ENCODE results near the gene DHRS9. TPM values are rescaled to one million over a fixed set of nuclear protein-coding genes. Genes with fewer than 3 reads are reported as not detected.
"Not testable (repeated sequence)": the region's sequence is repeated elsewhere in the genome, so short reads cannot be mapped to it uniquely, and the experiment has no call there.

The DHRS9 gene
- polyA plus RNA-seq, 1 donor, result 0.48 TPM

DNA sequence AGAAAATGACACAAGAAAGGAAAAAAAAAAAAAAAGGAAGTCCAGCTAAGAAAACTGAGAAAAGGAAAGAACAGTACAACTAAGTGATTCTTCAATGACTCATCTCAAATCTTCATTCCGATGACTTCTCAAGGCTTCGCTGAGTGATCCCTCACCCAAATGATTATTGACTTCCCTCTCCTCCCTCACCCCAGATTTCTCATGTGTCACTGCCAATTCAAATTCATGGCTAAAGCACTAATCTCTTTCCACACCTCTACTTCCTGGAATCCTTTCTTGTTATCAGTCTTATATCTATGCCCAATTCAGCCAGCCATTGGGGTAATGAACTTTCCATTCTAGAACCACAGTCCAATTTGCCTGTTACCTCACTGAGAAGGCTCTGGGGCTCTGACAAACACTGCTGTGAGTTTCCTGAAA, 31.0 kb upstream of the DHRS9 start:
- peaks cover 1% of the 10 kb centered on the region for H3K9me3 ChIP-seq (ENCODE audit: control insufficient read depth, low read depth, low read length)
- no peak for DNase-seq
- H3K4me3 ChIP-seq (ENCODE audit: low read length), result no peak overlapping the region
- no peaks in the 10 kb centered on the region for H3K36me3 ChIP-seq (ENCODE audit: control insufficient read depth, insufficient read depth, low read length)
- no peaks in the 10 kb centered on the region for H3K27me3 ChIP-seq (ENCODE audit: control insufficient read depth, insufficient read depth, low read length)
- WGBS (ENCODE audit: insufficient coverage, low lambda C conversion rate), result no CpG with 5 or more reads among the region's 2 CpGs
- H3K27ac ChIP-seq (ENCODE audit: low read length), result no peak overlapping the region
- H3K4me1 ChIP-seq (ENCODE audit: control insufficient read depth, insufficient read depth, low read length), result no peaks in the 10 kb centered on the region

DNA sequence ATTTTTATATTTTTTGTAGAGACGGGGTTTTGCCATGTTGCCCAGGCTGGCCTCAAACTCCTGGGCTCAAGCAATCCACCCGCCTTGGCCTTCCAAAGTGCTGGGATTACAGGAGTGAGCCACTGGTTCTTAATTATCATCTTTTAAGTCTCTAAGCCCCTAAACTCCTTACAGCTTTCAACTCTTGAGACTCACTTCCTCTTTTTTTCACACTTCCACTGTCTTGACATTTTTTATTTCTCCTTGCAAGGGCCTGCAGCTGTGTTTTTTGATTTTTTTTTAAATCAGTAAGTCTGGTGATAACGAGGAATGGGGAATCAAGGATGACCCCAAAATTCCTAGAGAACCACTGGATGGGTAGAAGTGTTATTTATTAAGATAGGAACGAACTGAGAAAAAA, 29.7 kb upstream of the DHRS9 start:
- no peaks in the 10 kb centered on the region for H3K4me1 ChIP-seq (ENCODE audit: control insufficient read depth, insufficient read depth, low read length)
- H3K9me3 ChIP-seq (ENCODE audit: control insufficient read depth, low read depth, low read length), result no peaks in the 10 kb centered on the region
- DNase-seq, result no peak
- H3K27me3 ChIP-seq (ENCODE audit: control insufficient read depth, insufficient read depth, low read length), result no peaks in the 10 kb centered on the region
- 84% methylated on average over 3 of the region's 4 CpGs for WGBS (ENCODE audit: insufficient coverage, low lambda C conversion rate)
- H3K4me3 ChIP-seq (ENCODE audit: low read length), result no peak overlapping the region
- no peak overlapping the region for H3K27ac ChIP-seq (ENCODE audit: low read length)
- H3K36me3 ChIP-seq (ENCODE audit: control insufficient read depth, insufficient read depth, low read length), result no peaks in the 10 kb centered on the region

DNA sequence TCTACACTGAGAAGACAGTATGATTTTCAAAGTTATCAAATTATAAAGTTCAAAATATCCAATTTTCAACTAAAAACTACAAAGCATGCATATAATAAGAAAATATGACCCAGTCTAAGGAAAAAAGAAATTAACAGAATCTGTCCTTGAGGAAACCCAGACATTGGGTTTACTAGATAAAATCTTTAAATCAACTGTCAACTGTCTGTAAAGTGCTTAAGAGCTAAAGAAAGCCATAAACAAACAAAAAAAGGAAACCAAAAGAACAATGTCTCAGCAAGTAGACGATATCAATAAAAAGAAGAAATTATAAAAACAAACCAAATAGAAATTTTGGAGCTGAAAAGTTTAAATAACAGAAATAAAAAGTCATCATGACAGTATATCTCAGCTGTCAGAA, 27.8 kb upstream of the DHRS9 start:
- Histone ChIP-seq H3K36me3 (ENCODE audit: control insufficient read depth, insufficient read depth, low read length) (no peaks in the 10 kb centered on the region), H3K27me3 (ENCODE audit: control insufficient read depth, insufficient read depth, low read length) (no peaks in the 10 kb centered on the region), H3K9me3 (ENCODE audit: control insufficient read depth, low read depth, low read length) (no peaks in the 10 kb centered on the region), H3K4me3 (ENCODE audit: low read length) (no peak overlapping the region), H3K27ac (ENCODE audit: low read length) (no peak overlapping the region), H3K4me1 (ENCODE audit: control insufficient read depth, insufficient read depth, low read length) (no peaks in the 10 kb centered on the region)
- WGBS (ENCODE audit: insufficient coverage, low lambda C conversion rate), result 86% methylated on average over 1 of the region's 1 CpG
- no peak for DNase-seq

DNA sequence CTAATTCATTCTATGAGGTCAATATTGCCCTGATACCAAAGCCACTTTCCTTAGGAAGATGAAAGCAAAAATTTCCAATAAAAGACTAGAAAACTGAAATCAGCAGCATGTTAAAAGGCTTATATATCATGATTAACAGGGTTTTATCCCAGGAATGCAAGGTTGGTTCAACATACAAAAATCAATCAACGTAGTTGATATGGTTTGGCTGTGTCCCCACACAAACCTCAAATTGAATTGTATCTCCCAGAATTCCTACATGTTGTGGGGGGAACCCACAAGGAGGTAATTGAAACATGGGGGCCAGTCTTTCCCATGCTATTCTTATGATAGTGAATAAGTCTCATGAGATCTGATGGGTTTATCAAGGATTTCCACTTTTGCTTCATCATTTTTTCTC, 26.5 kb upstream of the DHRS9 start:
- no peak overlapping the region for H3K4me3 ChIP-seq (ENCODE audit: low read length)
- no peaks in the 10 kb centered on the region for H3K9me3 ChIP-seq (ENCODE audit: control insufficient read depth, low read depth, low read length)
- no peaks in the 10 kb centered on the region for H3K27me3 ChIP-seq (ENCODE audit: control insufficient read depth, insufficient read depth, low read length)
- DNase-seq, result no peak
- no peaks in the 10 kb centered on the region for H3K36me3 ChIP-seq (ENCODE audit: control insufficient read depth, insufficient read depth, low read length)
- H3K4me1 ChIP-seq (ENCODE audit: control insufficient read depth, insufficient read depth, low read length), result no peaks in the 10 kb centered on the region
- WGBS (ENCODE audit: insufficient coverage, low lambda C conversion rate), result no CpG with 5 or more reads among the region's 1 CpG
- H3K27ac ChIP-seq (ENCODE audit: low read length), result no peak overlapping the region

DNA sequence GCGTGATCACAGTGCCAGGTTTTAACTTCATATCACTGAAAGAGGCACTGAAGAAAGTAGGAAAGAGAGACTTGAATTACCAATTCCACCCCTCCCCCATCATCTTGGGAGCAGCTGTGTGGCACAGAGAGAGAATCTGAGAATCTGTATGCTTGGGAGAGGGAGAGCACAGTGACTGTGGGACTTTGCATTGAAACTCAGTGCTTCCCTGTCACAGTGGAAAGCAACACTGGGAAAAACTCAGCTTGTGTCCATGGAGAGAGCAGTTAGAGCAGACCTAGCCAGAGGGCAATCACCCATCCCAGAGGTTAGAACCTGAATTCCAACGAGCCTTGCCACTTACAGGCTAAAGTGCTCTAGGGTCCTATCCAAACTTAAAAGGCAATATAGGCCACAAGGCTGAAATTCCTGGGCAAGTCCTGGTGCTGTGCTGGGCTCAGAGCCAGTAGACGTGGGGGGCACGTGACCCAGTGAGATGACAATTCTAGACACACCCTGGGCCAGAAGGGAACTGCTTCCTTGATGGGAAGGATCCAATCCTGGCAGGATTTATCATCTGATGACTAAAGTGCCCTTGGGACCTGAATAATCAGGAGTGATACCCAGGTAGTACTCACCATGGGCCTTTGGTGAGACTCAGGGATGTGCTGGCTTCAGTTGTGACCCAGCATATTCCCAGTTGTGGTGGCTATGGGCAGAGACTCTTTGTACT, 22.8 kb upstream of the DHRS9 start:
- 87% methylated on average over 3 of the region's 4 CpGs for WGBS (ENCODE audit: insufficient coverage, low lambda C conversion rate)
- Histone ChIP-seq H3K27me3 (ENCODE audit: control insufficient read depth, insufficient read depth, low read length) (no peaks in the 10 kb centered on the region), H3K4me3 (ENCODE audit: low read length) (no peak overlapping the region), H3K4me1 (ENCODE audit: control insufficient read depth, insufficient read depth, low read length) (no peaks in the 10 kb centered on the region), H3K27ac (ENCODE audit: low read length) (no peak overlapping the region), H3K9me3 (ENCODE audit: control insufficient read depth, low read depth, low read length) (no peaks in the 10 kb centered on the region), H3K36me3 (ENCODE audit: control insufficient read depth, insufficient read depth, low read length) (no peaks in the 10 kb centered on the region)
- DNase-seq, result no peak

DNA sequence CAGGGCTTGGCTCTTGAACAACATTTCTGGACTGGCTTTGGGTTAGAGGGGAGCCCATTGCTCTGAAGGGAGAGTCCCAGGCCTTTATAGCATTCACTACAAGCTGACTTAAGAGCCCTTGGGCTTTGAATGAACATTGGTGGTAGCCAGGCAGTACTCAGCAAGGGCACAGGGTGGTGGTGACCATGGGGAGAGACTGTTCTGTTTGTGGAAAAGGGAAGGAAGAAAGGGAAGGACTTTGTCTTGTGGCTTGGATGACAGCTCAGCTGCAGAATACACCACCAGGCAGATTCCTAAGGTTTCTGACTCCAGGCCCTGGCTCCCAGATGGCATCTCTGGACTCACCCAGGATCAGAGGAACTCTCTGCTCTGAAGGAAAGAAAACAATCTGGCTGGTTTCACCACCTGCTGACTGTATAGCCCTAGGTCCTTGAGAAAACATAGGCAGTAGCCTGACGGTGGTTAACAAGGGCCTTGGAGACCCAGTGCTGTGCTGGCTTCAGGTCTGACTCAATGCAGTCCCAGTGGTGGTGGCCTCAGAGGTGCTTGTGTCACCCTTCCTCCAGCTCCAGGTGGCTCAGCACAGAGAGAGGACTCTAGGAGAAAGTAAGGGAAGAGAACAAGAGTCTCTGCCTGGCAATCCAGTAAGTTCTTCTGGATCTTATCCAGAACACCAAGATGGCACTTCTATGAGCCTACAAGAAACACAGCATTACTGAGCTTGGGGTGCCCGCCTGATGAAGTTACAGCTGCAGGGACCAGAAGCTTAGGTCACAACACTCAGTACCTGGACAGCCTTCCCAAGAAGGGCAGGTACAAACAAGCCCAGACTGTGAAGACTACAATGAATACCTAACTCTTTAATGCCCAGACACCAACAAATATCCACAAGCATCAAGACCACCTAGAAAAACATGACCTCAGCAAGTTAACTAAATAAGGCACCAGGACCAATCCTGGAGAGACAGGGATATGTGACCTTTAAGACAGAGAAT, 21.8 kb upstream of the DHRS9 start:
- H3K27ac ChIP-seq (ENCODE audit: low read length), result no peak overlapping the region

DNA sequence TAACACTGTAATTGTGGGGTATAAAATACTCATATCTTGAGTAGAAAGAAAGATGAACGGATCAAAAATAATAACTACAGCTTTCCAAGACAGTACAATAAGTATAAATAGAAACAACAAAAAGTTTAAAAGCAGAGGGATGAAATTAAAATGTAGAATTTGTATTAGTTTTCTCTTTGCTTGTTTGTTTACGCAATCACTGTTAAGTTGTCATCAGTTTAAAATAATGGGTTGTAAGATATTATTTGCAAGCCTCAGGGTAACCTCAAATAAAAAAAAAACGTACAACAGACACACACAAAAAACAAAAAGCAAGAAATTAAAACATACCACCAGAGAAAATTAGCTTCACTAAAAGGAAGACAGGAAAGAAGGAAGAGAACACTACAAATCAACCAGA, 20.2 kb upstream of the DHRS9 start:
- H3K4me3 ChIP-seq (ENCODE audit: low read length), result no peak overlapping the region
- no peak for DNase-seq
- H3K4me1 ChIP-seq (ENCODE audit: control insufficient read depth, insufficient read depth, low read length), result no peaks in the 10 kb centered on the region
- H3K9me3 ChIP-seq (ENCODE audit: control insufficient read depth, low read depth, low read length), result no peaks in the 10 kb centered on the region
- no peak overlapping the region for H3K27ac ChIP-seq (ENCODE audit: low read length)
- H3K36me3 ChIP-seq (ENCODE audit: control insufficient read depth, insufficient read depth, low read length), result no peaks in the 10 kb centered on the region
- H3K27me3 ChIP-seq (ENCODE audit: control insufficient read depth, insufficient read depth, low read length), result no peaks in the 10 kb centered on the region
- WGBS (ENCODE audit: insufficient coverage, low lambda C conversion rate), result 100% methylated on average over 2 of the region's 3 CpGs

More for the DNA sequence above, 21.8 kb upstream of the DHRS9 start:
- Histone ChIP-seq H3K27me3 (ENCODE audit: control insufficient read depth, insufficient read depth, low read length) (no peaks in the 10 kb centered on the region), H3K4me1 (ENCODE audit: control insufficient read depth, insufficient read depth, low read length) (no peaks in the 10 kb centered on the region), H3K4me3 (ENCODE audit: low read length) (no peak overlapping the region), H3K9me3 (ENCODE audit: control insufficient read depth, low read depth, low read length) (no peaks in the 10 kb centered on the region), H3K36me3 (ENCODE audit: control insufficient read depth, insufficient read depth, low read length) (no peaks in the 10 kb centered on the region)
- no CpG with 5 or more reads among the region's 2 CpGs for WGBS (ENCODE audit: insufficient coverage, low lambda C conversion rate)
- DNase-seq, result no peak

DNA sequence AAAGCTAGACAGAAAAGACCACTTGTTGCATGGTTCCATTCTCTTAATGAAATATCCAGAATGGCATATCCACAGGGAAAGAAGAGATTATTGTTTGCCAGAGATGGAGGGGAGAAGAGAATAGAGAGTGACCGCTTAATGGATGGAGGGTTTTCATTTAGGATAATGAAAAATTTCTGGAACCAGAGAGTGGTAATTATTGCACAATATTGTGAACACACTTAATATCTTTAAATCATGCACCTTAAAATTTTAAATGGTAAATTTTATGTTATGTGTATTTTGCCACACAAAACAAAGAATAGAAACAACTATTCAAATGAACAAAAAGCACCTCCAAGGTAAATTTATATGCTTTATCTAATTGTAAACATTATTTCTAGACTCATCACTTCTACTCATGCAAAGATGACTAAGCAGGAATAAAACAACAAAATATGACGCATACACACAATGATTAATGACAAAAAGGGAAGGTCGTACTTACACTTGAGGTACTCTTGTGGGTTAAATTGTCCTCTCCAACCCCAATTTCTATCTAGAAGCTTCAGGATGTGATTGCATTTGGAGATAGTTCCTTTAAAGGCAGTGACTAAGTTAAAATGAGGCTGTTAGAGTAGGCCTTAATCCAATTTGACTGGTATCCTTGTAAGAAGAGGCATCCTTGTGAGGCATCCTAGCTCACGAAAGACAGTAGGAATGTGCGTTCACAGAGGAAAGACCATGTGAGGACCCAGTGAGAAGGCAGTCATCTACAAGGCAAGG, 18.7 kb upstream of the DHRS9 start:
- H3K36me3 ChIP-seq (ENCODE audit: control insufficient read depth, insufficient read depth, low read length), result no peaks in the 10 kb centered on the region
- H3K9me3 ChIP-seq (ENCODE audit: control insufficient read depth, low read depth, low read length), result peaks cover 2% of the 10 kb centered on the region
- H3K4me3 ChIP-seq (ENCODE audit: low read length), result no peak overlapping the region
- no peak for DNase-seq
- no peak overlapping the region for H3K27ac ChIP-seq (ENCODE audit: low read length)
- 100% methylated on average over 1 of the region's 5 CpGs for WGBS (ENCODE audit: insufficient coverage, low lambda C conversion rate)
- H3K4me1 ChIP-seq (ENCODE audit: control insufficient read depth, insufficient read depth, low read length), result no peaks in the 10 kb centered on the region
- H3K27me3 ChIP-seq (ENCODE audit: control insufficient read depth, insufficient read depth, low read length), result no peaks in the 10 kb centered on the region

DNA sequence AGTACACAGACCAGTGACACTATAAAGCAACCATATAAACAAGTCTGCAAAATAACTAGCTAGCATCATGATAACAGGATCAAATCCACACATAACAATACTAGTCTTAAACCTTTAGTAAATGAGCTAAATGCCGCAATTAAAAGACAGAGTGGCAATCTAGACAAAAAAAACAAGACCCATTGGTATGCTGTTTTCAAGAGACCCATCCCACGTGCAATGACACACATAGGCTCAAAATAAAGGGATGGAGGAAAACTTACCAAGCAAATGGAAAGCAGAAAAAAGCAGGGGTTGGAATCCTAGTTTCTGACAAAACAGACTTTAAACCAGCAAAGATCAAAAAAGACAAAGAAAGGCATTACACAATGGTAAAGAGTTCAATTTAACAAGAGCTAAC, 14.8 kb upstream of the DHRS9 start:
- not testable (repeated sequence) for H3K9me3 ChIP-seq (ENCODE audit: control insufficient read depth, low read depth, low read length); H3K27ac ChIP-seq (ENCODE audit: low read length); H3K36me3 ChIP-seq (ENCODE audit: control insufficient read depth, insufficient read depth, low read length); H3K4me1 ChIP-seq (ENCODE audit: control insufficient read depth, insufficient read depth, low read length); H3K27me3 ChIP-seq (ENCODE audit: control insufficient read depth, insufficient read depth, low read length); DNase-seq; H3K4me3 ChIP-seq (ENCODE audit: low read length)
- WGBS (ENCODE audit: insufficient coverage, low lambda C conversion rate), result 63% methylated on average over 1 of the region's 2 CpGs

DNA sequence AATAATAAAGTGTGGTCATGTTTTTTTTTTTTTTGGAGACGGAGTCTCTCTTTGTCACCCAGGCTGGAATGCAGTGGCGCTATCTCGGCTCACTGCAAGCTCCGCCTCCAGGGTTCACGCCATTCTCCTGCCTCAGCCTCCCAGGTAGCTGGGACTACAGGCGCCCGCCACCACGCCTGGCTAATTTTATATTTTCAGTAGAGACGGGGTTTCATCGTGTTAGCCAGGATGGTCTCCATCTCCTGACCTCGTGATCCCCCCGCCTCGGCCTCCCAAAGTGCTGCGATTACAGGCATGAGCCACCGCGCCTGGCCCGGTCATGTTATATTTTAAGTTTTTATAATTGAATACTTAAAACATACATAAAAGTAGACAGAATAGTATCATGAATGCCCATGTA, 5.2 kb upstream of the DHRS9 start:
- WGBS (ENCODE audit: insufficient coverage, low lambda C conversion rate), result no CpG with 5 or more reads among the region's 17 CpGs
- not testable (repeated sequence) for DNase-seq; H3K27me3 ChIP-seq (ENCODE audit: control insufficient read depth, insufficient read depth, low read length); H3K4me1 ChIP-seq (ENCODE audit: control insufficient read depth, insufficient read depth, low read length); H3K36me3 ChIP-seq (ENCODE audit: control insufficient read depth, insufficient read depth, low read length); H3K27ac ChIP-seq (ENCODE audit: low read length); H3K9me3 ChIP-seq (ENCODE audit: control insufficient read depth, low read depth, low read length); H3K4me3 ChIP-seq (ENCODE audit: low read length)

All from large intestine (tissue), 3 donors.